GM21381 (cell line): ENCODE results near the gene CHRM5.
"Not testable (repeated sequence)": the region's sequence is repeated elsewhere in the genome, so short reads cannot be mapped to it uniquely, and the experiment has no call there.

Experiments
- ATAC-seq: cut with Tn5 transposase; IDR thresholded peaks from one replicate; pipeline ENCODE4 v1.9.1; 2021; ENCODE audit warnings: mild to moderate bottlenecking, moderate library complexity; ENCODE audit not compliant: unreplicated experiment

The CHRM5 gene

DNA sequence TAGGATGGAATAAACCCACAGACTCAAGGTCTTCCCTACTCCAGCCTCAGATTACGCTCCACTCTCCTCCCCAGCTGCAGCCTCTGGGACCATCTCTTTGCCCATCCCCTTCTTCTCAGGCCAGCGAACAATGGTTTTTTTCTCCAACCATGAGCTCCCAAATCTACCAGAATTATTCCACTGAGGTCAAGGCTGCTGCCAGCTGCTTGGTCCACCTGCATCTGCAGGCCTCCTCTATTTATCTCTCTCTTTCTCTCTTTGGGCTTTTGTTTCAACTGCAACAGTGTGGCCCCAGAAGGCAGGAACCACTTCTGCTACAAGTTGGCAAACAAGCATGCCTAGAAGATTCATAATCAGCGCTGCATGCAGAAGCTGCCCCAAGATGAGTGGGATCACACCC is 19.1 kb downstream of the CHRM5 start:
- ATAC-seq: no peak

- ATAC-seq: no peak
Observed at GRCh38 chr15:33988384-33988783, 20.1 kb downstream of the CHRM5 start.

- ATAC-seq: no peak
Observed at GRCh38 chr15:33994005-33994615, 25.8 kb downstream of the CHRM5 start.

- not testable (repeated sequence) for ATAC-seq
Observed at GRCh38 chr15:33995666-33996065, 27.4 kb downstream of the CHRM5 start.

DNA sequence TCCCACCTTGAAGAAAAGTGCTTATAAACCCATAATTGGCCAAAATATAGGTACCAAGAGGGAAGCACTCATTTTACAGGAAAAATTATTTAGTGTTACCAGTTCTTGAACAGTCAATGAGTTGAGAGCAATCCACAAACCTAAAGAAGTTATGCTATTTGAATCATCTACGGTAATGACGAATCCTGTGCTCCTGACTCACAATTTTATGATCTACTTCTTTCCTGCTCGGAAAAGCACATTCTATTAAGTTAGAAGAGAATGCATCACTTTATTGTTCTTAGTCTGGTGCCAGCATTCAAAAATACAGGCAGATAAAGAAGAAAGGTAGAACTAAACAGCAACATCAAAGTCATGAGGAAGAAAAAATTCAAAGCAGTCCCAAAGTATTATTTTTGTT is 33.2 kb downstream of the CHRM5 start:
- ATAC-seq: no peak

DNA sequence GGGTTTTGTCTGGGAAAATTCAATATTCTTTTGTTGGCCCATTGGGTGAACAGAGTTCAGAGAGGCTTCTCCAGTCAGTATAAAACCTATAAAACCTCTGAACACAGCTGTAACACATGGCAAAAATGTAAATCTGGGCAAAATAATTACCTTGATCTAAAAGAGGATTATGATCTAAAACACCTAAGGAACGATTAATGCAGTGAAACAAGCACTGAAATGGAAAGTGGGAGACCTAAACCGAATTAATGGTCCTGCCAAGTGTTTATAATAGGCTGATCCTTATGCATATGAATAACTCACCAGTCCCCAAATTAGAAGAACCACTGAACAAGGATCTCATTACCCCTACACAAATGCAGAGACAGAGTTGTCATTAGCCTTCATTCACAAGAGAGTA is 38.1 kb downstream of the CHRM5 start:
- ATAC-seq: no peak

DNA sequence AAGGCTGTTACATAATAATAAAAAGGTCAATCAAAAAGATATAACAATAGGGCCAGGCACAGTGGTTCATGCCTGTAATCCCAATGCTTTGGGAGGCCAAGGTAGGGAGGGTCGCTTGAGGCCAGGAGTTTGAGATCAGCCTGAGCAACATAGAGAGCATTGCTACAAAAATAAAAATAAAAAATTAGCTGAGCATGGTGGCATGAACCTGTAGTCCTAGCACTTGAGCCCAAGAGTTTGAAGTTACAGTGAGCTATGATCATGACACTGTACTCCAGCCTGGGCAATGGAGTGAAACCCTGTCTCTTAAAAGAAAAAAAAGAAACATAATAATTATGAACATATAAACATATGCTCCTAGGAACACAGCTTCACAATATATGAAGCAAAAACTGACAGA is 41.4 kb downstream of the CHRM5 start:
- ATAC-seq: no peak

DNA sequence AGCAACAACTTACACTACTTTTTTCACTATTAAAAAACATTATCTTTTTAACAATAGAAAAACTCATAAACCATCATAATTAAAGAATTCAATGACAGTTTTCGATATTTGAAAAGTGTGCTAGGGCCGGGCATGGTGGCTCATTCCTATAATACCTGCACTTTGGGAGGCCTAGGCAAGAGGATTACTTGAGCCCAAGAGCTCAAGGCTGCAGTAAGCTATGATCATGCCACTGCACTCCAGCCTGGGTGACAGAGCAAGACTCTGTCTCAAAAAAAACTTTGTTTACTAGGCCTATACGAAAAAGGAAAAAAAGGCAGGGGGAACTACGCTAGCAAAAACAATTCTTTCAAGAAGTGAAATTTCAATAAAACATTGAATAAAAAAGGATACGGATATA is 42.6 kb downstream of the CHRM5 start:
- ATAC-seq: no peak

DNA sequence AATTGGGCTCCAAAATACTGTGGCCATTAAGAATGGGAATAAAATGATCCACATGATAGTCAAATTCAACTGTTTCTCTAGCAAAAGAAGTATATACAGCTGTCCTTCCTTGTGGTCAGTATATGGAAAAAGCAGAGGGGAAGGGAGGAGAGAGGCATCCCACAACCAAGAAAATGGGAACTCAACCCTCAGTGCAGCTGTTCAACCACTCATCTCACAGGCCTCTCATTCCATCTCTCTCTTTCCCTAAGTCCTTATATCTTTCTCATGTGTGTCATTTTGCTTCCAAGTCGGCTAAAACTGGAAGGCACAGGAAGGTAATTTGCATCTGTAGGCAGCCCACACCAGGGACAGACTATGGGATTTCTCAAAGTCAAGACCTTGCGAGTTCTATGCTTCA is 43.2 kb downstream of the CHRM5 start:
- no peak for ATAC-seq

DNA sequence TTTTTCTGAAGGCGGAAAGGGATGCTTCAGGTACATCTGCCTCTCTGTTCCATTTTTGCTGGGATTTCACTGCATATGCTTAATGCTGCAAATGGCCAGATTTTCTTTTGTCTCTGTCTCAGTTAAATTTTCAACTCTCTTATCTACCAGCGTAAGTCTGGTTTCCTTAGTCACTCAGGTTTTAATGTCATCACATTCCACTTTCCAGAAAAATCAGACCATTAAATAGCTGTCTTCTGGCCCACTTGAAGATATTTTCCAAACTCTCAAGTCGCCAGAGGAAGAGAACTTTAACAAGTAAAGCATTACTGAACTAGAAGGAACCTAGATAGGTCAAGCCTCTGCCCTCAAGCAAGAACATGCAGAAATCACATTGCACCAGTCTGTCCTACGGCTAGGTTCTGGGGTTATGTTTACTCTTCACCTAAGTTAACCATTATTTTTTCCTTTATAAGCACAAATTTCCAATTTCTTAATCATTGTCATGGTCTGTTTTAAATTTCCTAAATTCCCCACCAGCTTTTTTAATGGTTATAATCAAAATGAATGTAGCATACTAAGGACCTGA is 44.2 kb downstream of the CHRM5 start:
- no peak for ATAC-seq

DNA sequence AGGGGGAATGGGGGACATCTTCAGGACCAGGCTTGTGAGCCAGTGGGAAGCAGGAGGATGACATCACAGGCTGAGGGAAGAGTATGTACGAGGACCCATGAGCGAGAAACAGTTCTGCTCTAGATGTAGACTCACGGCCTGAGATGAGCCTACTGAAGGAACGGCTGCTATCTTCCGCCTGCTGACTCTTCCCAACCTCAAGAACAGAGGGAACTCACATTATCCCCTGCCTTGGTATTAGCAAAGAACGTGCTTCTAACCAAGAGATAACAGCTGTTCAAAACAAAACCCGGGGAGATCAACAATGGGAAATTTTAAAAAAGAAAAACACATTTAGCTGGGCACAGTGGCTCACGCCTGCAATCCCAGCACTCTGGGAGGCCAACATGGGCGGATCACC is 45.4 kb downstream of the CHRM5 start:
- ATAC-seq: no peak

GRCh38 chr15:34014556-34014955 is 46.3 kb downstream of the CHRM5 start:
- ATAC-seq: no peak

DNA sequence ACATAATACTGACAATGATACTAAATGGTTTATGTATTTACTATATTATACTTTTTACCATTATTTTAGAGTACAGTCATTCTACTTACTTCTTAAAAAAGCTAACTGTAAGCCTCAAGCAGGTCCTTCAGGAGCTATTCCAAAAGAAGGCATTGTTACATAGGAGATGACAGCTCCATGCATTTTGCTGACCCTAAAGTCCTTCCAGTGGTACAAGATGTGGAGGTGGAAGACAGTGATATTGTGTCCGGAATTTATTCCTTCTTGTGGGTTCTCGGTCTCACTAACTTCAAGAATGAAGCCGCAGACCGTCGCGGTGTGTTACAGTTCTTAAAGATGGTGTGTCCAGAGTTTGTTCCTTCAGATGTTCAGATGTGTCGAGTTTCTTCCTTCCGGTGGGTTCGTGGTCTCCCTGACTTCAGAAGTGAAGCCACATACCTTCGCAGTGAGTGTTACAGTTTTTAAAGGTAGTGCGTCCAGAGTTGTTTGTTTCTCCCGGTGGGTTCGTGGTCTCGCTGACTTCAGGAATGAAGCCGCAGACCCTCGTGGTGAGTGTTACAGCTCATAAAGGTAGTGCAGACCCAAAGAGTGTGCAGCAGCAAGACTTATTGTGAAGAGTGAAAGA is 49.8 kb downstream of the CHRM5 start:
- ATAC-seq: no peak

GRCh38 chr15:34018738-34019137 is 50.4 kb downstream of the CHRM5 start:
- ATAC-seq: not testable (repeated sequence)

DNA sequence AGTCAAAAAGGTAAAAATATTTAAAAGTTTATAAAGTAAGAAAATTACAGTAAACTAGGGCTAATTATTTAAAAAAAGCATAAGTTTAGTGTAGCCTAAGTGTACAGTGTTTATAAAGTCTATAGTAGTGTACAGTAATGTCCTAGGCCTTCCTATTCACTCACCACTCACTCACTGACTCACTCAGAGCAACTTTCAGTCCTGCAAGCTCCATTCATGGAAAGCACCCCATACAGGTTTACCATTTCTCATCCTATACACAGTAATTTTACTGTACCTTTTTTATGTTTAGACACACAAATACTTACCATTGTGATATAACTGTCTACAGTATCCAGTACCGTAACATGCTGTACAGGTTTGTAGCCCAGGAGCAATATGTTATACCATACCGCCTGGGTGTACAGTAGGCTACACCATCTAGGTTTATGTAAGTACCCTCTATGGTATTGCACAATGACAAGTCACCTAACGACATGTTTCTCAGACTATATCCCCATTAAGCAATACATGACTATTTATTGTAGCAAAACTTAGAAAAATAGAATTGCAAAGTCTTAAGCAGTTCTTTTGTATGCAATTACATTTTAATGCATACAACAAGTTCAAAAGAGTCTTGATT is 51.2 kb downstream of the CHRM5 start:
- no peak for ATAC-seq

GRCh38 chr15:34023907-34024306 is 55.6 kb downstream of the CHRM5 start:
- ATAC-seq: no peak

DNA sequence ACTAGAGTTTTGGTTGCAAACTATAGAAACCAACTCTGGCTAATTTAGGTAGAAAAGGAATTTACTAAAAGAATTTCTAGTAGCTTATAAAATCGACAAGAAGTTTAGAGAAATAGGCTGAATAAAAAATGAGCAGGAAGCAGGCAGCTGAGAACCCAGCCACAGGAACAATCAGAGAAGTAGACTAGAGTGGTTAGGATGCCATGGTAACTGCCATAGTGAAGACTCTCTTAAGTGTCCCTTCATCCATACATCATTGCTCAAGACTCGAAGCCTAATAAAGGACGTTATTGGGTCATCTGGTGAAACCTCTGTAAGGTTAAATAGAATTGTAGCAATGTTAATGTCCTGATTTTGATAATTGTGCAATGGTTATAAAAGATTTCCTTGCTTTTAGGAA is 57.0 kb downstream of the CHRM5 start:
- no peak for ATAC-seq

DNA sequence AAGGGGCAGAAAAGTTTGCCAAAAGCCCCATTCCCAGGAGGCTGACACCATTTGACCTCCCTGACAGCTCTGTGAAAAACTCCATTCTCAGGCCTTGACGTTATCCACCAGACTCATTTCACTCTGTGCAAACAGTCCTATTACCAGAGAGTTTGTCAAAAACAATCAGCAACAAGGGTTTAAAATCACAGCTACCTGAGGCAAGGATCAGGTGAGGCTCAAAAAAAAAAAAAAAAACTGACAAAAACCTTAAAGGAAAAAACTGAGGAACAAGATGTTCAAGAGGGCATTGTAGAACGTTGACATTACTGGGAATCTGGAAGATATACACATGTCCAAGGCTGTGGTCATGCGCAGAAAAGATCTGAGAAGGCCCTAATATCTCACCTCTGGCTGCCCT is 59.3 kb downstream of the CHRM5 start:
- ATAC-seq: no peak

DNA sequence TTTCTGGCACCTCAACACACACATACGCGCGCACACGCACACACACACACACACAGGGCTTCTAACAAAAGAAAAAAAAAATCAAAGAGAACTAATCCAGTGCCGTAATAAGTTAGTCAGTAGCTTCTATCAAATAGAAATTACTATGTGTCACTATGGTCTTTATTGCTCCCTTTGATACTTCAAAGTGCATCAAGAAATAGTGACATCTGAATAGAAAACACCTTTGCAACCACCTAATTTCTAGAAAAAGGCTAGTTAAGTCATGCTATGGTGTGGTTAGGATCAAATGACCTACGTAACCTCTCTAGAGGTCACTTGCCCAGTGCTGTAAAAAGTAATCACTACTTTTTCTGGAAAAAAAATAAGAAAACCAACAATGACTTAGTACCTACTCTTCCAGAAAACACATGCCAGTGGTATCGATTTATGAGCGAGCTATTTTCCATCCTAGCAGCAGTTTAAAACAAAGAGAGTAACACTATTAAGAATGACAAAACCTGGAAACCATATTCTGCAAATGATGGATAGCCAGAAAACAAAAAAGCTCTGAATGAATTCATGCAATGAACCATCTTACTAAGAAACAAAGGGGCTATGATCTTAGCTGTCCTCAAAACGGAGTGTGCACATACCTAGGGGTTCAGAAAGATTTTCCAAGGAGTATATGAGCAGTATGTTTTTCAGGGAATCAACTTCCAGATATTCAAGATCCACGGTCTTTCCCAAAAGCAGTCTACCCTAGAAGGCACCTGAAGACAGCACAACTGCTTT is 63.9 kb downstream of the CHRM5 start:
- ATAC-seq: no peak

DNA sequence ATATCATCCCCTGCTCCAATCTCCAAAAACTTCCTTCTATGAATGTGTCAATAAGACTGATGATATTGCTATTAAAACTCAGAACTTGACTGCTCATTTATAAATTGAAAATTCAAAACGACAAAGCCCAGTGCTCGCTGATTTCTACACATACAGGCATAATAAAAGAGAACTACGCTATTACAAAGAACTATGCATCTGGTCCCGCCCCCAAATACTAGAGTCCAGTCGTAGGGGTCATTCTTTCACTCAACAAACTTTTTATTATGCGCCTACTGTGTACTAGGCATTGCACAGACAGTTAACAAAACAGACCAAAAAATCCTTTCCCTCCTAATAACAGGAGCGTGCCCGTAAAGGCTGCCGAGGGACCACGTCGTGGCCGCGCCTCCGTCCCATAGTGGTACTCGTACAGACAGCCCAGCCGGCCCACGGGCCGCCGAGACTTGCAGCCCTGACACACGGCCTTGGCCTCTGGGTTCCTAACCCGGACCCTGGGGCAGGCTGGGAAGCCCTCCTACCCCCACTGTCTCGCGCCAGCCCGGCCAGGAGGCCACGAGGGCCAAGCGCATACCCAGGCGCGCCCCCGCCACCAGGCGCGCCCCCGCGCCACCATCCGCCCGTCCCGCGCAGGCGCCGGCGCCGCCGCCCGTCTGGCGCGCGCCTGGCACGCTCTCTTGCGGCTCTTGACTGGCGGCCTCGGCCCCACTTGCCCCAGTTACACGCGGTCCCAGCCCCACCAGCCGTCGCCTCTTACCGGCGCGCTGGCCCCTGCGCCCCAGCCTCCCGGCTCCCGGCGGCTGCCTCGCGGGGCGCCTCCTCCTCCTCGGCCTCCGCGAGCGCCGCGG is 70.0 kb downstream of the CHRM5 start:
- peak; percentile 77 for ATAC-seq
